ENCODE measurements around the gene CELA3A.
"Not testable (repeated sequence)": the region's sequence is repeated elsewhere in the genome, so short reads cannot be mapped to it uniquely, and the experiment has no call there.

- TF ChIP-seq, protein P1, sequence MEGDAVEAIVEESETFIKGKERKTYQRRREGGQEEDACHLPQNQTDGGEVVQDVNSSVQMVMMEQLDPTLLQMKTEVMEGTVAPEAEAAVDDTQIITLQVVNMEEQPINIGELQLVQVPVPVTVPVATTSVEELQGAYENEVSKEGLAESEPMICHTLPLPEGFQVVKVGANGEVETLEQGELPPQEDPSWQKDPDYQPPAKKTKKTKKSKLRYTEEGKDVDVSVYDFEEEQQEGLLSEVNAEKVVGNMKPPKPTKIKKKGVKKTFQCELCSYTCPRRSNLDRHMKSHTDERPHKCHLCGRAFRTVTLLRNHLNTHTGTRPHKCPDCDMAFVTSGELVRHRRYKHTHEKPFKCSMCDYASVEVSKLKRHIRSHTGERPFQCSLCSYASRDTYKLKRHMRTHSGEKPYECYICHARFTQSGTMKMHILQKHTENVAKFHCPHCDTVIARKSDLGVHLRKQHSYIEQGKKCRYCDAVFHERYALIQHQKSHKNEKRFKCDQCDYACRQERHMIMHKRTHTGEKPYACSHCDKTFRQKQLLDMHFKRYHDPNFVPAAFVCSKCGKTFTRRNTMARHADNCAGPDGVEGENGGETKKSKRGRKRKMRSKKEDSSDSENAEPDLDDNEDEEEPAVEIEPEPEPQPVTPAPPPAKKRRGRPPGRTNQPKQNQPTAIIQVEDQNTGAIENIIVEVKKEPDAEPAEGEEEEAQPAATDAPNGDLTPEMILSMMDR (IDR thresholded peaks at IDR 0.05) = not testable (repeated sequence)
- not testable (repeated sequence) for TF ChIP-seq ZFX (IDR thresholded peaks at IDR 0.05; ENCODE audit: borderline replicate concordance)
These were observed 1.4 kb downstream of the CELA3A start for GRCh38 chr1:22002875-22003274.

All from 22Rv1 (cell line).